Astrocyte (in vitro differentiated cells and primary cell): Measurements from ENCODE around the gene ITGBL1.

Experiments used
- EZH2 ChIP-seq: IDR thresholded peaks from 2 replicates; pipeline ENCODE4 v1.6.1; 2012; ENCODE audit warnings: mild to moderate bottlenecking, low read length, inconsistent platforms; ENCODE audit not compliant: insufficient read depth
- TF ChIP-seq, protein P1 (sequence below): IDR thresholded peaks from 2 replicates; pipeline ENCODE4 v1.5.1; 2011; ENCODE audit warnings: low read depth, mild to moderate bottlenecking, inconsistent platforms, low read length, moderate library complexity; ENCODE audit not compliant: insufficient read depth

DNA sequence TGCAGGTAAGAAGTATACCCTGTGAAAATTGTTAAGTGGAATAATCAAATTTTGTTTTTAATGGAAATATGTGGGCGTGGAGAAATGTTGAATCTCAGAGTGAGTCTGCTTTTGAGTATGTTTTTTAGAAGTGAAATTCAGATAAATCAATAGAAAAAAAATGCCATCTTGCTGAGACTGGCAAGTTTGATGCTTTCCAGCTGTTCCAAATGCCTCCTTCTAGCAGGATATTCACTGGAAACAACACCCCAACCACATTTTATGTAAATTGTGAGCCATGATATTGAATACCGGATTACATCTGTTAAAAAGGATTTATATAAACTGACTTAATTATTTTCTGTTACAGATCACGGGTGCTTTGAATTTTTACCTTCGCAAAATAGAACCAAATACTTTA lies 115.4 kb downstream of the ITGBL1 start:
- TF ChIP-seq, protein P1, sequence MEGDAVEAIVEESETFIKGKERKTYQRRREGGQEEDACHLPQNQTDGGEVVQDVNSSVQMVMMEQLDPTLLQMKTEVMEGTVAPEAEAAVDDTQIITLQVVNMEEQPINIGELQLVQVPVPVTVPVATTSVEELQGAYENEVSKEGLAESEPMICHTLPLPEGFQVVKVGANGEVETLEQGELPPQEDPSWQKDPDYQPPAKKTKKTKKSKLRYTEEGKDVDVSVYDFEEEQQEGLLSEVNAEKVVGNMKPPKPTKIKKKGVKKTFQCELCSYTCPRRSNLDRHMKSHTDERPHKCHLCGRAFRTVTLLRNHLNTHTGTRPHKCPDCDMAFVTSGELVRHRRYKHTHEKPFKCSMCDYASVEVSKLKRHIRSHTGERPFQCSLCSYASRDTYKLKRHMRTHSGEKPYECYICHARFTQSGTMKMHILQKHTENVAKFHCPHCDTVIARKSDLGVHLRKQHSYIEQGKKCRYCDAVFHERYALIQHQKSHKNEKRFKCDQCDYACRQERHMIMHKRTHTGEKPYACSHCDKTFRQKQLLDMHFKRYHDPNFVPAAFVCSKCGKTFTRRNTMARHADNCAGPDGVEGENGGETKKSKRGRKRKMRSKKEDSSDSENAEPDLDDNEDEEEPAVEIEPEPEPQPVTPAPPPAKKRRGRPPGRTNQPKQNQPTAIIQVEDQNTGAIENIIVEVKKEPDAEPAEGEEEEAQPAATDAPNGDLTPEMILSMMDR, result no peak
- TF ChIP-seq EZH2, result no peak
